H9 (cell line): ENCODE data around the gene EHD1. TPM values are rescaled to one million over a fixed set of nuclear protein-coding genes. Genes with fewer than 3 reads are reported as not detected.

Experiments
- DNase-seq: peaks from one replicate; pipeline ENCODE4 v3.0.0-alpha.2; 2017
- H2AFZ ChIP-seq: one replicate; pipeline ENCODE4 v1.6.1; 2013; ENCODE audit warnings: mild to moderate bottlenecking, low read length, control low read depth, moderate library complexity
- H2AK5ac ChIP-seq: 2 replicates; pipeline ENCODE4 v1.6.1; 2013; ENCODE audit warnings: low read length, control low read depth, mixed read lengths; ENCODE audit not compliant: insufficient read length
- H2BK120ac ChIP-seq: one replicate; pipeline ENCODE4 v1.6.1; 2013; ENCODE audit warnings: low read depth, mild to moderate bottlenecking, low read length, control low read depth, inconsistent platforms; ENCODE audit not compliant: poor library complexity, severe bottlenecking
- H2BK12ac ChIP-seq: 2 replicates; pipeline ENCODE4 v1.6.1; 2013; ENCODE audit warnings: low read length, control low read depth, mixed read lengths, low read depth; ENCODE audit not compliant: insufficient read length
- H2BK15ac ChIP-seq: 2 replicates; pipeline ENCODE4 v1.6.1; 2013; ENCODE audit warnings: low read depth, low read length, control low read depth
- H2BK20ac ChIP-seq: one replicate; pipeline ENCODE4 v1.6.1; 2013; ENCODE audit warnings: low read depth, mild to moderate bottlenecking, low read length, control low read depth, inconsistent platforms; ENCODE audit not compliant: poor library complexity, severe bottlenecking
- H2BK5ac ChIP-seq: 2 replicates; pipeline ENCODE4 v1.6.1; 2013; ENCODE audit warnings: low read length, control low read depth, mixed read lengths; ENCODE audit not compliant: insufficient read length
- H3K14ac ChIP-seq: 2 replicates; pipeline ENCODE4 v1.6.1; 2013; ENCODE audit warnings: low read length, control low read depth; ENCODE audit not compliant: insufficient read depth
- H3K18ac ChIP-seq: 2 replicates; pipeline ENCODE4 v1.6.1; 2013; ENCODE audit warnings: low read depth, mild to moderate bottlenecking, mixed read lengths, low read length, control low read depth; ENCODE audit not compliant: insufficient read length
- H3K23ac ChIP-seq: 2 replicates; pipeline ENCODE4 v1.6.1; 2013; ENCODE audit warnings: low read length, control low read depth, mixed read lengths, low read depth; ENCODE audit not compliant: insufficient read length
- H3K23me2 ChIP-seq: 2 replicates; pipeline ENCODE4 v1.6.1; 2013; ENCODE audit warnings: low read depth, mild to moderate bottlenecking, mixed read lengths, low read length, control low read depth; ENCODE audit not compliant: insufficient read length, poor library complexity, severe bottlenecking
- H3K27ac ChIP-seq: 2 replicates; pipeline ENCODE4 v1.5.1; 2013; ENCODE audit warnings: low read length, control low read depth, mixed read lengths, low read depth; ENCODE audit not compliant: insufficient read length
- H3K27me3 ChIP-seq: 2 replicates; pipeline ENCODE4 v1.6.1; 2013; ENCODE audit warnings: low read length, control low read depth, inconsistent platforms; ENCODE audit not compliant: insufficient read depth
- H3K4ac ChIP-seq: 2 replicates; pipeline ENCODE4 v1.6.1; 2013; ENCODE audit warnings: low read depth, mild to moderate bottlenecking, control low read depth, inconsistent platforms, low read length, moderate library complexity
- H3K4me1 ChIP-seq: 2 replicates; pipeline ENCODE4 v1.6.1; 2013; ENCODE audit warnings: low read length, control low read depth, inconsistent platforms; ENCODE audit not compliant: insufficient read depth
- H3K4me2 ChIP-seq: 2 replicates; pipeline ENCODE4 v1.6.1; 2013; ENCODE audit warnings: low read length, control low read depth, mixed read lengths; ENCODE audit not compliant: insufficient read length, insufficient read depth
- H3K56ac ChIP-seq: 2 replicates; pipeline ENCODE4 v1.6.1; 2013; ENCODE audit warnings: low read depth, mild to moderate bottlenecking, mixed read lengths, low read length, control low read depth; ENCODE audit not compliant: insufficient read length
- H3K79me1 ChIP-seq: 2 replicates; pipeline ENCODE4 v1.6.1; 2013; ENCODE audit warnings: low read depth, mild to moderate bottlenecking, moderate library complexity, low read length, control low read depth, inconsistent platforms; ENCODE audit not compliant: insufficient read depth, poor library complexity, severe bottlenecking
- H3K79me2 ChIP-seq: 2 replicates; pipeline ENCODE4 v1.6.1; 2013; ENCODE audit warnings: low read length, control low read depth, inconsistent platforms; ENCODE audit not compliant: insufficient read depth
- H3K9ac ChIP-seq: 2 replicates; pipeline ENCODE4 v1.6.1; 2013; ENCODE audit warnings: low read length, control low read depth, mixed read lengths; ENCODE audit not compliant: insufficient read length; ENCODE audit errors: extremely low read depth
- H3K9me3 ChIP-seq: one replicate; pipeline ENCODE4 v1.6.1; 2013; ENCODE audit warnings: low read depth, low read length, inconsistent platforms; ENCODE audit not compliant: control insufficient read depth
- H3T11ph ChIP-seq: one replicate; pipeline ENCODE4 v1.6.1; 2013; ENCODE audit warnings: mild to moderate bottlenecking, low read length, control low read depth, inconsistent platforms
- H4K20me1 ChIP-seq: one replicate; pipeline ENCODE4 v1.6.1; 2013; ENCODE audit not compliant: control insufficient read depth, insufficient read length, insufficient read depth
- H4K5ac ChIP-seq: 2 replicates; pipeline ENCODE4 v1.6.1; 2013; ENCODE audit warnings: low read depth, mild to moderate bottlenecking, mixed read lengths, low read length, control low read depth; ENCODE audit not compliant: insufficient read length
- H4K8ac ChIP-seq: replicated peaks from 2 replicates; pipeline ENCODE4 v1.6.1; 2013; ENCODE audit warnings: low read length, control low read depth, mixed read lengths, low read depth; ENCODE audit not compliant: insufficient read length
- H4K91ac ChIP-seq: 2 replicates; pipeline ENCODE4 v1.6.1; 2013; ENCODE audit warnings: low read depth, mild to moderate bottlenecking, moderate library complexity, mixed read lengths, low read length, control low read depth; ENCODE audit not compliant: insufficient read length
- H3K27ac Mint-ChIP-seq, 3 experiments: 2 replicates in 2 of 3; 3 replicates in 1 of 3; pipeline ENCODE4 v1.8.0; 2020 to 2021; ENCODE audit warnings: mixed read lengths in 3 of 3, mild to moderate bottlenecking in 1 of 3, moderate library complexity in 1 of 3
- H3K27me3 Mint-ChIP-seq: 2 replicates; pipeline ENCODE4 v1.8.0; 2021; ENCODE audit warnings: low read depth, mild to moderate bottlenecking, moderate library complexity, mixed read lengths
- H3K36me3 Mint-ChIP-seq, 3 experiments: 2 replicates in 2 of 3; 3 replicates in 1 of 3; pipeline ENCODE4 v1.8.0; 2020 to 2021; ENCODE audit warnings: low read depth in 3 of 3, mixed read lengths in 3 of 3; ENCODE audit not compliant: insufficient read depth in 1 of 3
- H3K4me1 Mint-ChIP-seq, 2 experiments: 2 replicates each; pipeline ENCODE4 v1.8.0; 2020; ENCODE audit warnings: mixed read lengths in 2 of 2
- H3K4me3 Mint-ChIP-seq, 2 experiments: 2 replicates in 1 of 2; 3 replicates in 1 of 2; pipeline ENCODE4 v1.8.0; 2020 to 2021; ENCODE audit warnings: mild to moderate bottlenecking in 2 of 2, mixed read lengths in 2 of 2, moderate library complexity in 1 of 2
- H3K9me3 Mint-ChIP-seq, 2 experiments: 2 replicates in 1 of 2; 3 replicates in 1 of 2; pipeline ENCODE4 v1.8.0; 2020; ENCODE audit warnings: mild to moderate bottlenecking in 2 of 2, mixed read lengths in 2 of 2, moderate library complexity in 1 of 2
- CTCF ChIP-seq: fragments of 200-600 bp; sonication (generic); conservative IDR thresholded peaks from 3 replicates; pipeline ENCODE4 v1.8.0; 2021; ENCODE audit warnings: antibody characterized with exemption, mild to moderate bottlenecking
- WGBS: extraction: QIAGEN DNeasy Blood & Tissue Kit; methylation state at CpG from one replicate; pipeline ENCODE4 v1.1.7; 2013; ENCODE audit warnings: missing lambda C conversion rate, low lambda C conversion rate, mixed read lengths; ENCODE audit not compliant: insufficient read length; ENCODE audit errors: extremely low coverage; 5-methylcytosine and 5-hydroxymethylcytosine counted together
- total RNA-seq: library from RNA; stranded (reverse); gene quantifications from 2 replicates; pipeline ENCODE4 v1.2.1, GENCODE V29; 2021

Gene EHD1
- total RNA-seq, 1 experiment from 2014 or later = 31.0 TPM

GRCh38 chr11:64866173-64866491, 12.3 kb downstream of the EHD1 start:
- Histone ChIP-seq H3K4me2 (no peak overlapping the region), H4K8ac (no peak overlapping the region), H3K23ac (no peak overlapping the region), H3K9me3 (no peaks in the 10 kb centered on the region), H4K91ac (no peak overlapping the region), H3K9ac (no peak overlapping the region), H3K14ac (no peak overlapping the region), H3K79me2 (no peaks in the 10 kb centered on the region), H2AFZ (no peak overlapping the region), H3K23me2 (no peaks in the 10 kb centered on the region), H2BK120ac (no peak overlapping the region), H2BK5ac (no peak overlapping the region), H3K27ac (no peak overlapping the region), H2BK20ac (no peak overlapping the region), H3K4ac (no peak overlapping the region), H2AK5ac (no peak overlapping the region), H2BK12ac (no peak overlapping the region), H4K20me1 (no peaks in the 10 kb centered on the region), H3K27me3 (no peaks in the 10 kb centered on the region), H3K79me1 (no peaks in the 10 kb centered on the region), H3K18ac (no peak overlapping the region), H2BK15ac (no peak overlapping the region), H4K5ac (no peak overlapping the region), H3K4me1 (no peaks in the 10 kb centered on the region; the same call in 1 of the 2 replicates), H3K56ac (no peak overlapping the region), H3T11ph (no peak overlapping the region)
- TF ChIP-seq CTCF = no peak
- no peak for DNase-seq
- peaks cover 0 to 1% (median under 1%) of the 10 kb centered on the region in 3 experiments; a peak in 2 of 7 replicates for H3K36me3 Mint-ChIP-seq
- no peaks in the 10 kb centered on the region for H3K9me3 Mint-ChIP-seq
- H3K27ac Mint-ChIP-seq = peak overlapping the region in 1 of 3 experiments; percentile 16; a peak in 2 of 7 replicates
- H3K27me3 Mint-ChIP-seq = no peaks in the 10 kb centered on the region
- no CpG with 5 or more reads among the region's 4 CpGs for WGBS
- peaks cover 15 to 28% of the 10 kb centered on the region in 2 experiments for H3K4me1 Mint-ChIP-seq
- no peak overlapping the region for H3K4me3 Mint-ChIP-seq
